GM12875 (cell line): Measurements from ENCODE around the gene CILP.

Experiments
- H3K4me3 ChIP-seq: one replicate; pipeline ENCODE4 v1.5.1; 2011; ENCODE audit warnings: low read depth, low read length, control low read depth
- TF ChIP-seq, protein P1 (sequence below): IDR thresholded peaks from 2 replicates; pipeline ENCODE4 v1.5.1; 2011; ENCODE audit warnings: low read depth, mild to moderate bottlenecking, control low read depth, inconsistent platforms, low read length, moderate library complexity, borderline replicate concordance; ENCODE audit not compliant: insufficient read depth

The CILP gene

GRCh38 chr15:65210770-65211481 lies at the start of gene CILP:
CILP (minus strand) TSS chr15:65211473; CDS start chr15:65209755, 1,718 bp downstream.
- no peak within 1 kb of the TSS for H3K4me3 ChIP-seq
- TF ChIP-seq, protein P1, sequence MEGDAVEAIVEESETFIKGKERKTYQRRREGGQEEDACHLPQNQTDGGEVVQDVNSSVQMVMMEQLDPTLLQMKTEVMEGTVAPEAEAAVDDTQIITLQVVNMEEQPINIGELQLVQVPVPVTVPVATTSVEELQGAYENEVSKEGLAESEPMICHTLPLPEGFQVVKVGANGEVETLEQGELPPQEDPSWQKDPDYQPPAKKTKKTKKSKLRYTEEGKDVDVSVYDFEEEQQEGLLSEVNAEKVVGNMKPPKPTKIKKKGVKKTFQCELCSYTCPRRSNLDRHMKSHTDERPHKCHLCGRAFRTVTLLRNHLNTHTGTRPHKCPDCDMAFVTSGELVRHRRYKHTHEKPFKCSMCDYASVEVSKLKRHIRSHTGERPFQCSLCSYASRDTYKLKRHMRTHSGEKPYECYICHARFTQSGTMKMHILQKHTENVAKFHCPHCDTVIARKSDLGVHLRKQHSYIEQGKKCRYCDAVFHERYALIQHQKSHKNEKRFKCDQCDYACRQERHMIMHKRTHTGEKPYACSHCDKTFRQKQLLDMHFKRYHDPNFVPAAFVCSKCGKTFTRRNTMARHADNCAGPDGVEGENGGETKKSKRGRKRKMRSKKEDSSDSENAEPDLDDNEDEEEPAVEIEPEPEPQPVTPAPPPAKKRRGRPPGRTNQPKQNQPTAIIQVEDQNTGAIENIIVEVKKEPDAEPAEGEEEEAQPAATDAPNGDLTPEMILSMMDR: no peak

DNA sequence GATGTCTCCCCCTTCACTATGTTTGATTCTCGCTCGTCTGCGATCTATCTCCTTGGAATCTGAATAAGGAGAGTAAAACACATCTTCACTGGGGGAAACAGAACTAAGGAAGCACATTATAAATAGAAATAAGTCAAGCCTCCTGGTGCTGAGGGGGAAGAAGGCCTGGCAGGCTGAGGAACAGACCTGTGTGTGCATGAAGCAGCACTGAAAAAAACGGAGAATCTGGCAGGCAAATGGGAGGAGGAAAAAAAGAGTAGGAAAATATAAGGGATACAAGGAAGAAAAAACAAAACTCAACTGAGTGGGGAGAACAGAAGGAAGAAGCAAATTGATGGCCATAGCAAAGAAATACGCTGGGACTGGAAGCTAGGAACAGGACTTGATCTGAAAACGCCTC lies 49.7 kb upstream of the CILP start:
- TF ChIP-seq, protein P1: no peak
- no peak overlapping the region for H3K4me3 ChIP-seq

DNA sequence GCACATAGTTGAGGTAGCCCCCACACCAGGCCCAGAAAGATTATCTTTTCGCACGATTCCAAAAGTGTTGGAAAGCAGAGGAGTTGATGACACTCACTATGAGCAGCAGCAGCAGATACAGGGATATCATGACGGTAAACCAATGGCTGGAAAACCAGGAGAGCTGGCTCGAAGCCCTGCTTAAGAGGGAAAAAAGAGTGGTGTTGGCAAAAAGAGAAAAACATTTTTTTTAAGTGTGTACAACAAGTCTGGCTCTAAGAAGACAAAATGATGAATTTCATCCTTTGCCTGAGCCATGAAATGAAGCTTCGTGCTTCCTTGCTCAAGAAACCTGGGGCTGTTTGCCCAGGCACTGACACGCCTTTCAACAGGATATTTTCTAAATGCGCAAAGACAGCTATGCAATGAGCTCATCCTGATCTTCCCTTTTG lies 48.1 kb upstream of the CILP start:
- TF ChIP-seq, protein P1: no peak
- H3K4me3 ChIP-seq: no peak overlapping the region

- TF ChIP-seq, protein P1: no peak
- H3K4me3 ChIP-seq: no peak overlapping the region
Observed at GRCh38 chr15:65258375-65259262, 47.3 kb upstream of the CILP start.

DNA sequence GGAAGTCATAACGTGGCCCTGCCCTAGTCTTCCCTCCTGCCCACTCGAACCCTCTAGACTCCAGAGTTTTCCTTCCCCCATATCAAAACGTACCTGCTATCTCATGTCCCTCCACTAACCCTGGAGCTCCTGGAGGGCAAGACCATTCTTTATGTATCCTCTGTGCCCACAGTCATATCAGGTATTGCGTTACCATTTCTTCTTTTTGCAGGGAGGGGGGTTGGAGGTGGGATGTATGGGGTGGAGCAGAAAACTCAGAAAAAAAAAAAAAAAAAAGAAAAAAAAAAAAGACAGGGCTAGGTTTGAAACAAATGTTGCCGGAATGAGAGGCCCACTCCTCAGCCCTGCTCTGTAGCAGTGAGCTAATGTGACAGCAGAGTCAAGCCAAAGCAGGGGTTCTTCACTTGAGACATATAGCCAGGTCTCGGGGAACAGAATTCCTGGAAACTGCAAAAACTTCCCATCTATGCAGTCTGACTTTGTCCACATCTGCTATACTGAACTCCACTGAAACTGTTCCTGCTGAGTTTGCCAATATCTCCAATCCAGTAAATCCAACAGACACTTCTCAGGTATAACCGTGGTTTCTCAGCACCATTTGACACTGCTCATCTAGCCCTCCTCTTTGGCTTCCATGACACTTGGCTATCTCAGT lies 44.3 kb upstream of the CILP start:
- TF ChIP-seq, protein P1: no peak
- H3K4me3 ChIP-seq: no peak overlapping the region

- TF ChIP-seq, protein P1: no peak
Observed at GRCh38 chr15:65254758-65255157, 43.5 kb upstream of the CILP start.

More at GRCh38 chr15:65254758-65255157, 43.5 kb upstream of the CILP start:
- no peak overlapping the region for H3K4me3 ChIP-seq
